T-cell (primary cell): ENCODE data around the gene STX12. TPM values are rescaled to one million over a fixed set of nuclear protein-coding genes. Genes with fewer than 3 reads are reported as not detected.
"Not testable (repeated sequence)": the region's sequence is repeated elsewhere in the genome, so short reads cannot be mapped to it uniquely, and the experiment has no call there.

Experiments
- ATAC-seq, 4 experiments: fragments of 200-7000 bp in 3 of 4; fragments of 150-1000 bp in 1 of 4; cut with Tn5 transposase; replicated peaks in 1 of 4; 1 replicate in 3 of 4; 2 replicates in 1 of 4; pipeline ENCODE4 v1.10.0; 2021; ENCODE audit warnings: moderate library complexity in 3 of 4, mild to moderate bottlenecking in 2 of 4, moderate number of reproducible peaks in 1 of 4
- CTCF ChIA-PET, 2 donors: fragments of 300-600 bp; sonication (Branson Sonifier 250); formaldehyde crosslinking; loops; one replicate each; lab custom pipeline; 2022; ENCODE audit warnings: antibody characterized with exemption in 2 of 2; lab: Charles Lee
- POLR2A ChIA-PET, 2 donors: fragments of 300-600 bp; sonication (Branson Sonifier 250); formaldehyde crosslinking; loops; one replicate each; lab custom pipeline; 2022; ENCODE audit warnings: antibody characterized with exemption in 2 of 2; lab: Charles Lee
- DNase-seq, 35 experiments: peaks; one replicate each; pipeline versions ENCODE4 v3.0.0 to v3.0.0-alpha.2; 2013 to 2023
- H3K27ac ChIP-seq: one replicate; pipeline ENCODE4 v1.5.1; 2013; ENCODE audit warnings: low read length
- H3K27me3 ChIP-seq, 2 experiments: replicated peaks in 1 of 2; 1 replicate in 1 of 2; 2 replicates in 1 of 2; pipeline versions ENCODE4 v1.6.1 to v1.7.0; 2013; ENCODE audit warnings: low read length in 1 of 2, mixed read lengths in 1 of 2; ENCODE audit not compliant: control insufficient read depth in 2 of 2, insufficient read depth in 2 of 2; ENCODE audit errors: extremely low read depth in 1 of 2
- H3K36me3 ChIP-seq, 2 donors: 1 replicate in 1 of 2; 2 replicates in 1 of 2; pipeline versions ENCODE4 v1.6.1 to v1.7.0; 2013; ENCODE audit warnings: low read length in 1 of 2; ENCODE audit not compliant: control insufficient read depth in 2 of 2, insufficient read depth in 1 of 2; ENCODE audit errors: extremely low read depth in 1 of 2
- H3K4me1 ChIP-seq, 2 experiments: 1 replicate in 1 of 2; 2 replicates in 1 of 2; pipeline versions ENCODE4 v1.6.1 to v1.7.0; 2013; ENCODE audit warnings: low read length in 2 of 2, mixed read lengths in 1 of 2; ENCODE audit not compliant: insufficient read depth in 2 of 2, control insufficient read depth in 1 of 2; ENCODE audit errors: extremely low read depth in 1 of 2
- H3K4me3 ChIP-seq, 2 donors: 1 replicate in 1 of 2; 2 replicates in 1 of 2; pipeline versions ENCODE4 v1.5.1 to v1.7.0; 2013; ENCODE audit warnings: mild to moderate bottlenecking in 2 of 2, low read length in 1 of 2, moderate library complexity in 1 of 2; ENCODE audit not compliant: control insufficient read depth in 1 of 2; ENCODE audit errors: extremely low read depth in 1 of 2
- H3K9me3 ChIP-seq: 2 replicates; pipeline ENCODE4 v1.7.0; 2013
- H3K27ac Mint-ChIP-seq, 2 donors: one replicate each; pipeline ENCODE4 v1.8.0; 2020 to 2021; ENCODE audit warnings: mild to moderate bottlenecking in 2 of 2, mixed read lengths in 2 of 2
- H3K27me3 Mint-ChIP-seq, 2 donors: one replicate each; pipeline ENCODE4 v1.8.0; 2021 to 2022; ENCODE audit warnings: mixed read lengths in 2 of 2
- H3K36me3 Mint-ChIP-seq: one replicate; pipeline ENCODE4 v1.8.0; 2021; ENCODE audit warnings: mixed read lengths
- H3K4me1 Mint-ChIP-seq, 3 donors: one replicate each; pipeline ENCODE4 v1.8.0; 2020 to 2022; ENCODE audit warnings: mixed read lengths in 3 of 3, mild to moderate bottlenecking in 1 of 3
- H3K4me3 Mint-ChIP-seq, 3 donors: one replicate each; pipeline ENCODE4 v1.8.0; 2020 to 2022; ENCODE audit warnings: mild to moderate bottlenecking in 3 of 3, mixed read lengths in 3 of 3, moderate library complexity in 3 of 3
- H3K9me3 Mint-ChIP-seq, 3 donors: one replicate each; pipeline ENCODE4 v1.8.0; 2020 to 2022; ENCODE audit warnings: mixed read lengths in 3 of 3
- WGBS: methylation state at CpG from one replicate; pipeline ENCODE4 v1.1.5; 2013; ENCODE audit warnings: missing lambda C conversion rate; ENCODE audit not compliant: insufficient coverage; 5-methylcytosine and 5-hydroxymethylcytosine counted together
- total RNA-seq, 35 experiments: library from RNA in 6 of 35; stranded (reverse) in 6 of 35; fragments of 120-200 nt in 1 of 35; gene quantifications; one replicate each; pipeline versions ENCODE4 v1.2.1 to v1.2.4 and lab custom pipeline; 2013 to 2026

STX12 gene
- total RNA-seq, 5 donors from 2014 or later (not counting 1 experiment from before 2014, with no cell fraction given): 21.2 to 31.4 (median 27.4) TPM

- DNase-seq: no peak
- Mint-ChIP-seq H3K4me1 (peaks cover 12 to 48% (median 47%) of the 10 kb centered on the region in 3 donors), H3K9me3 (no peaks in the 10 kb centered on the region), H3K36me3 (peaks cover 14% of the 10 kb centered on the region), H3K27me3 (no peaks in the 10 kb centered on the region), H3K27ac (no peak overlapping the region), H3K4me3 (no peak overlapping the region)
- ATAC-seq: no peak
- Histone ChIP-seq H3K27me3 (no peaks in the 10 kb centered on the region), H3K27ac (no peak overlapping the region), H3K4me3 (no peak overlapping the region), H3K9me3 (no peaks in the 10 kb centered on the region), H3K4me1 (peaks cover 10 to 19% of the 10 kb centered on the region in 2 experiments), H3K36me3 (peaks cover 3 to 31% of the 10 kb centered on the region in 2 donors)
- POLR2A ChIA-PET: no interaction called here
- CTCF ChIA-PET: interaction anchor here in 1 of 2 donors (0.6 kb wide), 1 partner anchor 21 kb away, joined by 3 read pairs; no protein-coding TSS in a partner anchor
Measured at GRCh38 chr1:27835046-27835445, 62.0 kb downstream of the STX12 start.

- DNase-seq (no peak), ATAC-seq (no peak)
- Histone ChIP-seq H3K27me3 (no peaks in the 10 kb centered on the region), H3K4me1 (peaks cover 10 to 19% of the 10 kb centered on the region in 2 experiments), H3K36me3 (peaks cover 5 to 36% of the 10 kb centered on the region in 2 donors), H3K27ac (no peak overlapping the region), H3K4me3 (no peak overlapping the region), H3K9me3 (no peaks in the 10 kb centered on the region)
- ChIA-PET CTCF (interaction anchor here in 1 of 2 donors (0.5 to 0.6 kb wide), 3 partner anchors 21 to 562 kb away, joined by 3 read pairs; no protein-coding TSS in a partner anchor), POLR2A (no interaction called here)
- Mint-ChIP-seq H3K4me1 (peaks cover 12 to 52% (median 47%) of the 10 kb centered on the region in 3 donors), H3K27ac (no peak overlapping the region), H3K9me3 (no peaks in the 10 kb centered on the region), H3K36me3 (peaks cover 19% of the 10 kb centered on the region), H3K27me3 (no peaks in the 10 kb centered on the region), H3K4me3 (no peak overlapping the region)
- no CpG with 5 or more reads among the region's 1 CpG for WGBS
Measured at GRCh38 chr1:27835501-27835900, 62.5 kb downstream of the STX12 start.

- H3K4me1 ChIP-seq: no peaks in the 10 kb centered on the region
- POLR2A ChIA-PET: no interaction called here
- no peak for ATAC-seq
- Mint-ChIP-seq H3K36me3 (peaks cover 46% of the 10 kb centered on the region), H3K9me3 (no peaks in the 10 kb centered on the region), H3K27ac (no peak overlapping the region), H3K4me1 (no peaks in the 10 kb centered on the region), H3K4me3 (no peak overlapping the region), H3K27me3 (no peaks in the 10 kb centered on the region)
- no peak for DNase-seq
- H3K27me3 ChIP-seq: no peaks in the 10 kb centered on the region
- CTCF ChIA-PET: interaction anchor here in 1 of 2 donors (0.6 kb wide), 1 partner anchor 26 kb away, joined by 5 read pairs; no protein-coding TSS in a partner anchor
- WGBS: 98% methylated on average over 6 of the region's 7 CpGs
- no peak overlapping the region for H3K4me3 ChIP-seq
- no peak overlapping the region for H3K27ac ChIP-seq
- H3K36me3 ChIP-seq: peaks cover 23 to 56% of the 10 kb centered on the region in 2 donors
- no peaks in the 10 kb centered on the region for H3K9me3 ChIP-seq
Measured at GRCh38 chr1:27849951-27850350, 76.9 kb downstream of the STX12 start.

GRCh38 chr1:27855085-27855484, 82.1 kb downstream of the STX12 start:
- Mint-ChIP-seq H3K4me3 (no peak overlapping the region), H3K36me3 (peaks cover 17% of the 10 kb centered on the region), H3K4me1 (peaks cover 3 to 20% (median 16%) of the 10 kb centered on the region in 3 donors), H3K9me3 (no peaks in the 10 kb centered on the region), H3K27me3 (no peaks in the 10 kb centered on the region), H3K27ac (peak overlapping the region in 1 of 2 donors; percentile 63)
- Histone ChIP-seq H3K27me3 (peaks cover 0 to 3% of the 10 kb centered on the region in 2 experiments), H3K36me3 (peaks cover 5 to 17% of the 10 kb centered on the region in 2 donors), H3K4me1 (peaks cover 0 to 8% of the 10 kb centered on the region in 2 experiments), H3K27ac (no peak overlapping the region), H3K4me3 (no peak overlapping the region), H3K9me3 (no peaks in the 10 kb centered on the region)
- DNase-seq (no peak), ATAC-seq (no peak)
- no CpG with 5 or more reads among the region's 6 CpGs for WGBS
- CTCF ChIA-PET: no interaction called here
- POLR2A ChIA-PET: no interaction called here

GRCh38 chr1:27856561-27857343, 83.7 kb downstream of the STX12 start:
- Mint-ChIP-seq H3K9me3 (no peaks in the 10 kb centered on the region), H3K4me1 (peaks cover 3 to 25% (median 23%) of the 10 kb centered on the region in 3 donors), H3K27ac (no peak overlapping the region), H3K27me3 (no peaks in the 10 kb centered on the region), H3K4me3 (no peak overlapping the region), H3K36me3 (peaks cover under 1% of the 10 kb centered on the region)
- whole genome bisulfite sequencing: 87% methylated on average over 3 of the region's 12 CpGs
- Histone ChIP-seq H3K36me3 (peaks cover 0 to 1% of the 10 kb centered on the region in 2 donors), H3K4me1 (peaks cover 0 to 8% of the 10 kb centered on the region in 2 experiments), H3K9me3 (no peaks in the 10 kb centered on the region), H3K27me3 (peaks cover 0 to 3% of the 10 kb centered on the region in 2 experiments), H3K4me3 (no peak overlapping the region), H3K27ac (no peak overlapping the region)
- CTCF ChIA-PET: interaction anchor here (0.6 to 1.6 kb wide), 12 partner anchors 21 to 409 kb away, joined by 3 to 7 read pairs (median 3); no protein-coding TSS in a partner anchor
- POLR2A ChIA-PET: interaction anchor here in 1 of 2 donors (0.6 kb wide), 1 partner anchor 34 kb away, joined by 9 read pairs; no protein-coding TSS in a partner anchor
- ATAC-seq (no peak), DNase-seq (no peak)

- H3K9me3 ChIP-seq, H3K4me3 ChIP-seq, H3K9me3 Mint-ChIP-seq, ATAC-seq, H3K36me3 ChIP-seq, H3K36me3 Mint-ChIP-seq, H3K27ac ChIP-seq, H3K4me3 Mint-ChIP-seq, DNase-seq, POLR2A ChIA-PET, H3K27ac Mint-ChIP-seq, H3K27me3 Mint-ChIP-seq, H3K27me3 ChIP-seq: not testable (repeated sequence)
- peaks cover 0 to 11% of the 10 kb centered on the region in 2 experiments for H3K4me1 ChIP-seq
- H3K4me1 Mint-ChIP-seq: peaks cover 3 to 27% (median 27%) of the 10 kb centered on the region in 3 donors
- CTCF ChIA-PET: interaction anchor here (0.6 to 1.3 kb wide), 13 partner anchors 20 to 351 kb away, joined by 3 to 12 read pairs (median 4); no protein-coding TSS in a partner anchor
- 71% methylated on average over 5 of the region's 11 CpGs for WGBS
Measured at GRCh38 chr1:27857552-27857951, 84.5 kb downstream of the STX12 start.
